ENCODE data around the gene LIPK.

LIPK gene

GRCh38 chr10:88794731-88795130, 88.7 kb downstream of the LIPK start:
- no peak overlapping the region for H3K4me2 ChIP-seq (ENCODE audit: low read length)
- H3K9me3 ChIP-seq (ENCODE audit: insufficient read depth, low read length) = no peaks in the 10 kb centered on the region
- TF ChIP-seq, protein P1, sequence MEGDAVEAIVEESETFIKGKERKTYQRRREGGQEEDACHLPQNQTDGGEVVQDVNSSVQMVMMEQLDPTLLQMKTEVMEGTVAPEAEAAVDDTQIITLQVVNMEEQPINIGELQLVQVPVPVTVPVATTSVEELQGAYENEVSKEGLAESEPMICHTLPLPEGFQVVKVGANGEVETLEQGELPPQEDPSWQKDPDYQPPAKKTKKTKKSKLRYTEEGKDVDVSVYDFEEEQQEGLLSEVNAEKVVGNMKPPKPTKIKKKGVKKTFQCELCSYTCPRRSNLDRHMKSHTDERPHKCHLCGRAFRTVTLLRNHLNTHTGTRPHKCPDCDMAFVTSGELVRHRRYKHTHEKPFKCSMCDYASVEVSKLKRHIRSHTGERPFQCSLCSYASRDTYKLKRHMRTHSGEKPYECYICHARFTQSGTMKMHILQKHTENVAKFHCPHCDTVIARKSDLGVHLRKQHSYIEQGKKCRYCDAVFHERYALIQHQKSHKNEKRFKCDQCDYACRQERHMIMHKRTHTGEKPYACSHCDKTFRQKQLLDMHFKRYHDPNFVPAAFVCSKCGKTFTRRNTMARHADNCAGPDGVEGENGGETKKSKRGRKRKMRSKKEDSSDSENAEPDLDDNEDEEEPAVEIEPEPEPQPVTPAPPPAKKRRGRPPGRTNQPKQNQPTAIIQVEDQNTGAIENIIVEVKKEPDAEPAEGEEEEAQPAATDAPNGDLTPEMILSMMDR (IDR thresholded peaks at IDR 0.05; ENCODE audit: low read depth, low read length) = no peak
- no peak for TF ChIP-seq EZH2phosphoT487 (IDR thresholded peaks at IDR 0.05; ENCODE audit: low read depth)

DNA sequence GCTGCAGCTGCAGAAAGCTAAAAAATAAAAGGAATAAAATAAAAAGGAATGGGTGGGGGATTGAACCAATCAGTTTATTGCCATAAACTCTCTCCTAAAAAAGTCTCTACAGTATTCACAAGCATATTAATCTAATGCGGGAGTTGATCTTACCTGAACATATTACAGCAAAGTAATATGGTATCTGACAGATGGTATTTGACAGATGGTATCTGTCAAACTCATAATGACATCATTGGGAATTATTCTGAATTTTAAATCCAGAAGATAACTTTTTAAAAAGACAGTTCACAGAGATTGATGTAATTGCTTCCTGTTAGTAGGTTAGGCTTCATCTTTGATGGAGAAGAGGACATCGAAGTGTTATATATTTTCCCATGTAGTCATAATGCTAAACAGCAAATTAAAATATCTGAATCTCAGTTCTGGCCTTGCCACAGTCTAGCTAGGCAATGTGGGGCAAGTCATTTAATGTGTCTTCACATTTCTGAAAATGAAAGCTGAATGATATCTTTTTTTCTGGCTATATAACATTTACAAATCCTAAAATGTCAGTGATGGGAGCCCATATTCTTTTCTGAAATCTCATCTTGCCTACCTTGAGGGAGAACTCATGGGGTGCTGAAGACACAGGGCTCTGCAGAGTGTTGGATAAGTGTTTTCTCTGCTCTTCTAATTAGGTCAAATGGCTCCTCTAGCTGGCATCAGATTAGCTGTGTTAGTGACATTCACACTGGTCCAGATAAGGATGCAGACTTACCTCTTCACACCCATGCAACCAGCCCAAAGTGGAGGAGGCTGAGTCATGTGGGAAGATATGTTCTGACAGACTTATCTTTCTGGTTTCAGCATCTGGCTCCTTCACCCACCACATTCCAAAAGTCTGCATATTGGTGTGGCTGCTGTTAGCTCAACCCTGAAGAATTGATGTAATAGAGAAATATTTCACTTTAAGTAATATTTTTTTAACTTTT, 94.4 kb downstream of the LIPK start:
- no peaks in the 10 kb centered on the region for H3K36me3 ChIP-seq (replicated peaks; ENCODE audit: low read depth, low read length)
- no peaks in the 10 kb centered on the region for H3K27me3 ChIP-seq (ENCODE audit: low read depth, low read length)
- no peak for TF ChIP-seq EZH2phosphoT487 (IDR thresholded peaks at IDR 0.05; ENCODE audit: low read depth)
- TF ChIP-seq, protein P1 (IDR thresholded peaks at IDR 0.05; ENCODE audit: low read depth, low read length) = no peak
- H3K4me3 ChIP-seq (ENCODE audit: low read length) = no peak overlapping the region
- no peaks in the 10 kb centered on the region for H4K20me1 ChIP-seq (ENCODE audit: insufficient read depth, low read length)
- H3K79me2 ChIP-seq (ENCODE audit: low read length) = no peaks in the 10 kb centered on the region
- H3K9me3 ChIP-seq (ENCODE audit: insufficient read depth, low read length) = no peaks in the 10 kb centered on the region
- H2AFZ ChIP-seq (ENCODE audit: low read depth, low read length) = no peak overlapping the region
- no peak overlapping the region for H3K9ac ChIP-seq (ENCODE audit: low read length)
- no peak overlapping the region for H3K4me2 ChIP-seq (ENCODE audit: low read length)
- H3K27ac ChIP-seq (ENCODE audit: low read length) = no peak overlapping the region
- no peaks in the 10 kb centered on the region for H3K4me1 ChIP-seq (ENCODE audit: low read length)

More at GRCh38 chr10:88794731-88795130, 88.7 kb downstream of the LIPK start:
- Histone ChIP-seq H4K20me1 (ENCODE audit: insufficient read depth, low read length) (no peaks in the 10 kb centered on the region), H2AFZ (ENCODE audit: low read depth, low read length) (no peak overlapping the region), H3K4me3 (ENCODE audit: low read length) (no peak overlapping the region), H3K4me1 (ENCODE audit: low read length) (peaks cover 27% of the 10 kb centered on the region), H3K79me2 (ENCODE audit: low read length) (no peaks in the 10 kb centered on the region), H3K36me3 (replicated peaks; ENCODE audit: low read depth, low read length) (no peaks in the 10 kb centered on the region), H3K27ac (ENCODE audit: low read length) (no peak overlapping the region), H3K27me3 (ENCODE audit: low read depth, low read length) (no peaks in the 10 kb centered on the region), H3K9ac (ENCODE audit: low read length) (no peak overlapping the region)

Measured in OCI-LY3 (cell line).